Neural progenitor cell (in vitro differentiated cells): ENCODE results near the gene EOMES. TPM values are rescaled to one million over a fixed set of nuclear protein-coding genes. Genes with fewer than 3 reads are reported as not detected.

ENCODE experiments used
- DNase-seq: peaks from one replicate; pipeline ENCODE4 v3.0.0-alpha.2; 2016; ENCODE audit warnings: low spot score
- H2AFZ ChIP-seq: fragments of 200-600 bp; sonication (generic); replicated peaks from 2 replicates; pipeline ENCODE4 v1.6.1; 2016; ENCODE audit warnings: antibody characterized with exemption
- H3F3A ChIP-seq: fragments of 200-600 bp; sonication (generic); 2 replicates; pipeline ENCODE4 v1.6.1; 2016; ENCODE audit warnings: antibody characterized with exemption, low read depth
- H3K27ac ChIP-seq: fragments of 200-600 bp; sonication (generic); 2 replicates; pipeline ENCODE4 v1.5.1; 2016; ENCODE audit warnings: mild to moderate bottlenecking
- H3K27me3 ChIP-seq: fragments of 200-600 bp; sonication (generic); 2 replicates; pipeline ENCODE4 v1.6.1; 2016; ENCODE audit warnings: mild to moderate bottlenecking, moderate library complexity
- H3K36me3 ChIP-seq: fragments of 200-600 bp; sonication (generic); 2 replicates; pipeline ENCODE4 v1.5.1; 2016
- H3K4me1 ChIP-seq: fragments of 200-600 bp; sonication (generic); 2 replicates; pipeline ENCODE4 v1.6.1; 2016; ENCODE audit warnings: mixed run types
- H3K4me2 ChIP-seq: fragments of 200-600 bp; sonication (generic); 2 replicates; pipeline ENCODE4 v1.6.1; 2016
- H3K4me3 ChIP-seq: fragments of 200-600 bp; sonication (generic); 2 replicates; pipeline ENCODE4 v1.5.1; 2016
- H3K79me2 ChIP-seq: fragments of 200-600 bp; sonication (generic); 2 replicates; pipeline ENCODE4 v1.6.1; 2016; ENCODE audit warnings: low read depth
- H3K9ac ChIP-seq: fragments of 200-600 bp; sonication (generic); 2 replicates; pipeline ENCODE4 v1.6.1; 2016
- H3K9me3 ChIP-seq: fragments of 200-600 bp; sonication (generic); 2 replicates; pipeline ENCODE4 v1.5.1; 2016; ENCODE audit warnings: low read depth
- H4K20me1 ChIP-seq: fragments of 200-600 bp; sonication (generic); 2 replicates; pipeline ENCODE4 v1.6.1; 2016; ENCODE audit warnings: low read depth
- H3K27ac Mint-ChIP-seq: 3 replicates; pipeline ENCODE4 v1.8.0; 2021; ENCODE audit warnings: mixed read lengths
- H3K27me3 Mint-ChIP-seq: 2 replicates; pipeline ENCODE4 v1.8.0; 2022; ENCODE audit warnings: low read depth, mild to moderate bottlenecking, inconsistent platforms, moderate library complexity, mixed read lengths; ENCODE audit not compliant: insufficient read depth
- H3K36me3 Mint-ChIP-seq: 3 replicates; pipeline ENCODE4 v1.8.0; 2021; ENCODE audit warnings: mixed read lengths
- H3K4me1 Mint-ChIP-seq: 3 replicates; pipeline ENCODE4 v1.8.0; 2021; ENCODE audit warnings: mixed read lengths
- H3K4me3 Mint-ChIP-seq: 3 replicates; pipeline ENCODE4 v1.8.0; 2021; ENCODE audit warnings: mild to moderate bottlenecking, moderate library complexity, mixed read lengths
- H3K9me3 Mint-ChIP-seq: 3 replicates; pipeline ENCODE4 v1.8.0; 2020; ENCODE audit warnings: mixed read lengths
- CTCF ChIP-seq: fragments of 200-600 bp; sonication (generic); IDR thresholded peaks from 2 replicates; pipeline ENCODE4 v1.5.1; 2017; ENCODE audit warnings: antibody characterized with exemption, mild to moderate bottlenecking
- EZH2 ChIP-seq: fragments of 200-600 bp; sonication (generic); IDR thresholded peaks from 2 replicates; pipeline ENCODE4 v1.6.1; 2017; ENCODE audit warnings: antibody characterized with exemption, mild to moderate bottlenecking, moderate library complexity
- EZH2phosphoT487 ChIP-seq: fragments of 200-600 bp; sonication (generic); IDR thresholded peaks from 2 replicates; pipeline ENCODE4 v1.6.1; 2017; ENCODE audit warnings: antibody characterized with exemption
- total RNA-seq: library from RNA; depleted of rRNA; stranded (reverse); fragments of >200 nt; gene quantifications from 2 replicates; pipeline ENCODE4 v1.2.3, GENCODE V29; 2015; ENCODE audit warnings: low replicate concordance

Gene EOMES
- total RNA-seq, 1 donor from 2014 or later = not detected

DNA sequence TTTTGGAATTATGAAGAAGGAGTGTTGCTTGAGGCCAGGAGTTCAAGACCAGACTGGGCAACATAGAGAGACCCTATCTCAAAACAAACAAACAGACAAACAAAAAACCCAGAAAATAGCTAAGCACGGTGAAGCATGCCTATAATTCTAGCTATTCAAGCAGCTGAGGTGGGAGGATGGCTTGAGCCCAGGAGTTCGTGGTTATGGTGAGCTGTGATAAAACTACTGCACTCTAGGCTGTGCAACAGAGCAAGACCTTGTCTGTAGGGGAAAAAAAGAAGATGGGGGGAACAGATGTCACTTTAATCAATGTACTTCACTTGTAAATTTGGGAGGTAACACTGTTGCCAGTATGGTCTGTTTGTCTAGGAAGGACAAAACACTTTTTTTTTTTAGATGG lies 18.7 kb upstream of the EOMES start:
- Histone ChIP-seq H3K27me3 (peaks cover 19% of the 10 kb centered on the region), H3F3A (no peaks in the 10 kb centered on the region), H3K79me2 (no peaks in the 10 kb centered on the region), H3K9me3 (no peaks in the 10 kb centered on the region), H3K27ac (no peak overlapping the region), H3K4me1 (no peaks in the 10 kb centered on the region), H3K4me3 (no peak overlapping the region), H3K9ac (no peak overlapping the region), H3K4me2 (no peak overlapping the region), H4K20me1 (no peaks in the 10 kb centered on the region), H2AFZ (no peak overlapping the region), H3K36me3 (no peaks in the 10 kb centered on the region)
- Mint-ChIP-seq H3K27me3 (peaks cover 9% of the 10 kb centered on the region), H3K9me3 (no peaks in the 10 kb centered on the region), H3K4me1 (no peaks in the 10 kb centered on the region), H3K4me3 (no peak overlapping the region), H3K36me3 (no peaks in the 10 kb centered on the region), H3K27ac (no peak overlapping the region)
- TF ChIP-seq EZH2 (no peak), CTCF (no peak), EZH2phosphoT487 (no peak)
- no peak for DNase-seq

DNA sequence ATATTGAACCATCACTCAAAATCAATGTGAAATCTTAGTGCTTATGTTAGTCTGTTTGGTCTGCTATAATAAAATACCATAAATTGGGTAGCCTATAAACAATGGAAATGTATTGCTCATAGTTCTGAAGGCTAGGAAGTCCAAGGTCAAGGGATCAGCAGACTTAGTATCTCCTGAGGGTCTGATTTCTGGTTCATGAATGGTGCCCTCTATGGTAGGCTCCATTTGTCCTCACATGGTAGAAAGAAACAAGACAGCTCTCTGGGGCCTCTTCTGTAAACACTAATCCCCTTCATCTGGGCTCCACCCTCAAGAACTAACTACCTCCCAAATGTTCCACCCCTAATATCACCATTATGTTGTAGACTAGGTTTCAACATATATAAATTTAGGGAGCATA lies 15.0 kb upstream of the EOMES start:
- H3K36me3 Mint-ChIP-seq = no peaks in the 10 kb centered on the region
- H3K4me1 Mint-ChIP-seq = no peaks in the 10 kb centered on the region
- H3K9me3 Mint-ChIP-seq = no peaks in the 10 kb centered on the region
- H3K27ac Mint-ChIP-seq = no peak overlapping the region
- TF ChIP-seq EZH2 (no peak), CTCF (no peak), EZH2phosphoT487 (no peak)
- Histone ChIP-seq H3F3A (no peaks in the 10 kb centered on the region), H3K27me3 (peaks cover 57% of the 10 kb centered on the region), H3K4me3 (no peak overlapping the region), H4K20me1 (peaks cover 2% of the 10 kb centered on the region), H3K27ac (no peak overlapping the region), H3K9ac (no peak overlapping the region), H3K36me3 (no peaks in the 10 kb centered on the region), H3K9me3 (no peaks in the 10 kb centered on the region), H3K79me2 (no peaks in the 10 kb centered on the region), H3K4me1 (no peaks in the 10 kb centered on the region), H2AFZ (no peak overlapping the region), H3K4me2 (no peak overlapping the region)
- no peak for DNase-seq
- peaks cover 8% of the 10 kb centered on the region for H3K27me3 Mint-ChIP-seq
- H3K4me3 Mint-ChIP-seq = no peak overlapping the region

GRCh38 chr3:27730774-27731659 lies 8.9 kb upstream of the EOMES start:
- Histone ChIP-seq H3K79me2 (no peaks in the 10 kb centered on the region), H3K4me1 (peaks cover 42% of the 10 kb centered on the region), H3K9ac (no peak overlapping the region), H2AFZ (no peak overlapping the region), H3K27me3 (peaks cover 100% of the 10 kb centered on the region), H3K4me3 (peak overlapping the region; percentile 14), H3K36me3 (no peaks in the 10 kb centered on the region), H3K27ac (no peak overlapping the region), H3F3A (peaks cover 42% of the 10 kb centered on the region), H3K4me2 (peak overlapping the region; percentile 75), H4K20me1 (peaks cover 62% of the 10 kb centered on the region), H3K9me3 (no peaks in the 10 kb centered on the region)
- peak; percentile 70 for DNase-seq
- H3K27ac Mint-ChIP-seq = no peak overlapping the region
- no peaks in the 10 kb centered on the region for H3K36me3 Mint-ChIP-seq
- H3K4me3 Mint-ChIP-seq = peak overlapping the region; percentile 79
- H3K9me3 Mint-ChIP-seq = no peaks in the 10 kb centered on the region
- no peak for TF ChIP-seq CTCF
- peak; percentile 84 for TF ChIP-seq EZH2
- peak; percentile 78 for TF ChIP-seq EZH2phosphoT487
- H3K4me1 Mint-ChIP-seq = peaks cover 44% of the 10 kb centered on the region
- peaks cover 65% of the 10 kb centered on the region for H3K27me3 Mint-ChIP-seq
